ENCODE data around the gene KCNAB1.

- no peak for TF ChIP-seq CTCF (conservative IDR thresholded peaks at IDR 0.05 in 1 of 2, IDR thresholded peaks at IDR 0.05 in 1 of 2; ENCODE audit: low read depth in 1 of 2, low read length in 2 of 2)
- TF ChIP-seq EZH2 (IDR thresholded peaks at IDR 0.05; ENCODE audit: low read length, missing control alignments): no peak
These were observed 230.4 kb downstream of the KCNAB1 start for GRCh38 chr3:156350781-156351180.

Measured in fibroblast of lung (primary cell).